Measurements from ENCODE around the gene SPTB. TPM values are rescaled to one million over a fixed set of nuclear protein-coding genes. Genes with fewer than 3 reads are reported as not detected.

The SPTB gene
- total and polyA plus RNA-seq, 9 of the 15 experiments (the other 6 are each of a cell fraction or from before 2014, with no cell fraction given): 0.21 to 45.9 (median 11.7) TPM

DNA sequence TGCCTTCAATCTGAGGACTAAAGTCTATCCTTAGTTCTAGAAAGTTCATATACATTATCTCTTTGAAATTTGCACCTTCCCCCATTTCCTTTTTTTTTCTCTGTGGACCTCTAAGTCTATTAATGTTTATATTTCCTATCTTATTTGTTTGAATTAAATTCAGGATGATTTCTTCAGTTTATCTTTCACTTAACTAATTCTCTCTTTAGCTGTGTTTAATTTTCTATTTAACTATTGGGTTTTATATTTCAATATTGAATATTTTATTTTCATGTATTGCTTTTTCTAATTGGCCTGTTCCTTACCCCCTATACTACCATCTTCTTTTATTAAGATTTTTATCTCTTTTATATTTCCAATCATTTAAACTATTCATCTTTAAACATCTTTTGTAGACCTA, 166.0 kb downstream of the SPTB start:
- intact Hi-C loops (cut with micrococcal nuclease): no loop called here
- H2AFZ ChIP-seq (ENCODE audit: low read depth, low read length): no peak overlapping the region
- no peak for ATAC-seq
- no peaks in the 10 kb centered on the region for H4K20me1 ChIP-seq (replicated peaks; ENCODE audit: control insufficient read depth, insufficient read depth, low read length)
- CTCF ChIA-PET (ENCODE audit: low intra/inter-chr PET ratio): no interaction called here
- in situ Hi-C loops (cut with MboI): no loop called here
- no peak overlapping the region for H3K9ac ChIP-seq (ENCODE audit: insufficient read depth in 1 of 2, low read depth in 2 of 2, low read length in 2 of 2)
- BruUV-seq (replicated peaks): no TSS peak
- no peak overlapping the region for H3K27ac ChIP-seq (ENCODE audit: extremely low read depth, low read depth, low read length)
- no peaks in the 10 kb centered on the region; a peak in 1 of 5 replicates for H3K4me1 ChIP-seq (replicated peaks in 1 of 2; ENCODE audit: control insufficient read depth in 2 of 2, insufficient read depth in 2 of 2, low read length in 2 of 2)
- H3K4me3 ChIP-seq: no peak overlapping the region
- H3K9me1 ChIP-seq (ENCODE audit: control insufficient read depth, insufficient read depth, low read length): no peaks in the 10 kb centered on the region
- no peak for DNase-seq (ENCODE audit: extremely low read depth in 1 of 4, low spot score in 3 of 4)
- H3K9me3 ChIP-seq (replicated peaks; ENCODE audit: control insufficient read depth, insufficient read depth, low read depth, low read length): no peaks in the 10 kb centered on the region
- peaks cover 3 to 32% of the 10 kb centered on the region in 2 experiments; a peak in 3 of 5 replicates for H3K27me3 ChIP-seq (ENCODE audit: control insufficient read depth in 2 of 2, insufficient read depth in 2 of 2, low read length in 2 of 2)
- H3K36me3 ChIP-seq (ENCODE audit: control insufficient read depth, insufficient read depth, low read length): no peaks in the 10 kb centered on the region
- FAIRE-seq: no peak
- no peak for TF ChIP-seq E2F3 (CRISPR knock-in tag; IDR thresholded peaks at IDR 0.05)
- TF ChIP-seq SMARCC2 (IDR thresholded peaks at IDR 0.05; ENCODE audit: low read depth): no peak
- TF ChIP-seq MED1 (CRISPR knock-in tag; IDR thresholded peaks at IDR 0.05; ENCODE audit: borderline replicate concordance): no peak
- no peak for TF ChIP-seq TCF7 (IDR thresholded peaks at IDR 0.05; ENCODE audit: borderline replicate concordance)
- TF ChIP-seq PHTF2 (CRISPR knock-in tag; IDR thresholded peaks at IDR 0.05): no peak
- TF ChIP-seq ZNF143 (CRISPR knock-in tag; IDR thresholded peaks at IDR 0.05): no peak
- TF ChIP-seq ZKSCAN1 (IDR thresholded peaks at IDR 0.05; ENCODE audit: low read depth, low read length): no peak
- TF ChIP-seq CEBPG (CRISPR knock-in tag; IDR thresholded peaks at IDR 0.05): no peak
- no peak for TF ChIP-seq CEBPG (tag; conservative IDR thresholded peaks at IDR 0.05 in 1 of 2, IDR thresholded peaks at IDR 0.05 in 1 of 2)
- no peak for TF ChIP-seq ZBTB1 (CRISPR knock-in tag; IDR thresholded peaks at IDR 0.05; ENCODE audit: borderline replicate concordance, low read depth)
- TF ChIP-seq KDM1A (IDR thresholded peaks at IDR 0.05): no peak
- TF ChIP-seq, protein P1, sequence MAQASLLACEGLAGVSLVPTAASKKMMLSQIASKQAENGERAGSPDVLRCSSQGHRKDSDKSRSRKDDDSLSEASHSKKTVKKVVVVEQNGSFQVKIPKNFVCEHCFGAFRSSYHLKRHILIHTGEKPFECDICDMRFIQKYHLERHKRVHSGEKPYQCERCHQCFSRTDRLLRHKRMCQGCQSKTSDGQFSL (CRISPR knock-in tag; IDR thresholded peaks at IDR 0.05): no peak
- TF ChIP-seq, protein P1 (tag; IDR thresholded peaks at IDR 0.05): no peak
- no peak for TF ChIP-seq NCOA2 (IDR thresholded peaks at IDR 0.05; ENCODE audit: partially characterized antibody in 2 of 2)
- no peaks in the 10 kb centered on the region for H3K79me2 ChIP-seq (ENCODE audit: control insufficient read depth, insufficient read depth, low read length)
- no peak overlapping the region for H3K4me2 ChIP-seq (ENCODE audit: insufficient read depth, low read length)
- POLR2A ChIA-PET: interaction anchor here (0.6 kb wide), 1 partner anchor 243 kb away, joined by 3 read pairs; no protein-coding TSS in a partner anchor

Data from K562 (cell line).